HepG2 (cell line): ENCODE results near the gene METTL13. TPM values are rescaled to one million over a fixed set of nuclear protein-coding genes. Genes with fewer than 3 reads are reported as not detected.

Source experiments
- AGO2 ChIP-seq: fragments of 200-400 bp; formaldehyde crosslinking; optimal IDR thresholded peaks from 2 replicates; pipeline ENCODE3; 2017; ENCODE audit warnings: mild to moderate bottlenecking, low read depth, low read length, moderate library complexity
- CBX1 ChIP-seq: IDR thresholded peaks from one replicate; pipeline ENCODE4 v1.6.1; 2016; ENCODE audit warnings: antibody characterized with exemption, low read depth
- CHCHD3 ChIP-seq: sonication (generic); formaldehyde crosslinking; IDR thresholded peaks from 2 replicates; pipeline ENCODE4 v1.8.0; 2022; ENCODE audit warnings: mild to moderate bottlenecking, missing genetic modification reagents, moderate library complexity
- ESRRA ChIP-seq: sonication (generic); formaldehyde crosslinking; IDR thresholded peaks from 2 replicates; pipeline ENCODE4 v1.5.1; 2020; ENCODE audit warnings: mild to moderate bottlenecking, low read depth, missing genetic modification reagents
- HDAC2 ChIP-seq: sonication (generic); formaldehyde crosslinking; IDR thresholded peaks from 2 replicates; pipeline ENCODE4 v1.4.0; 2020; ENCODE audit warnings: missing genetic modification reagents
- HMGA1 ChIP-seq: sonication (generic); formaldehyde crosslinking; conservative IDR thresholded peaks from 2 replicates; pipeline ENCODE4 v1.4.0; 2020; ENCODE audit warnings: missing genetic modification reagents
- NCOA2 ChIP-seq: sonication (generic); formaldehyde crosslinking; IDR thresholded peaks from 2 replicates; pipeline ENCODE4 v1.8.0; 2022; ENCODE audit warnings: inconsistent platforms
- NR1H2 ChIP-seq: sonication (generic); formaldehyde crosslinking; IDR thresholded peaks from 2 replicates; pipeline ENCODE4 v1.8.1; 2022; ENCODE audit warnings: low read depth, missing genetic modification reagents, borderline replicate concordance
- PHB2 ChIP-seq: fragments of 450-650 bp; IDR thresholded peaks from 2 replicates; pipeline ENCODE4 v1.6.1; 2018; ENCODE audit not compliant: partially characterized antibody
- POLR2AphosphoS2 ChIP-seq: IDR thresholded peaks from 2 replicates; pipeline ENCODE4 v1.6.1; 2011; ENCODE audit warnings: low read depth, low read length, improper control_type of control experiment
- REXO4 ChIP-seq: sonication (generic); formaldehyde crosslinking; IDR thresholded peaks from 2 replicates; pipeline ENCODE4 v1.8.0; 2022; ENCODE audit warnings: missing genetic modification reagents, mild to moderate bottlenecking, borderline replicate concordance
- RFXANK ChIP-seq: IDR thresholded peaks from 2 replicates; pipeline ENCODE4 v1.6.1; 2016
- RNF219 ChIP-seq: sonication (generic); formaldehyde crosslinking; IDR thresholded peaks from 2 replicates; pipeline ENCODE4 v1.5.0; 2020; ENCODE audit warnings: mild to moderate bottlenecking, missing genetic modification reagents
- TEF ChIP-seq: sonication (generic); formaldehyde crosslinking; IDR thresholded peaks from 2 replicates; pipeline ENCODE4 v1.5.0; 2020; ENCODE audit warnings: missing genetic modification reagents
- YEATS4 ChIP-seq: sonication (generic); formaldehyde crosslinking; IDR thresholded peaks from 2 replicates; pipeline ENCODE4 v1.4.0; 2020; ENCODE audit warnings: missing genetic modification reagents, borderline replicate concordance
- ZFY ChIP-seq: sonication (generic); formaldehyde crosslinking; IDR thresholded peaks from 2 replicates; pipeline ENCODE4 v1.4.0; 2020; ENCODE audit warnings: missing genetic modification reagents
- ZNF138 ChIP-seq: sonication (generic); formaldehyde crosslinking; IDR thresholded peaks from 2 replicates; pipeline ENCODE4 v1.5.0; 2020; ENCODE audit warnings: mild to moderate bottlenecking, low read depth, missing genetic modification reagents
- ZNF17 ChIP-seq: sonication (generic); formaldehyde crosslinking; IDR thresholded peaks from 2 replicates; pipeline ENCODE4 v1.5.0; 2020; ENCODE audit warnings: mild to moderate bottlenecking, missing genetic modification reagents
- ZNF317 ChIP-seq: sonication (generic); formaldehyde crosslinking; IDR thresholded peaks from 2 replicates; pipeline ENCODE4 v1.5.0; 2020; ENCODE audit warnings: mild to moderate bottlenecking, missing genetic modification reagents
- ZNF329 ChIP-seq: sonication (generic); formaldehyde crosslinking; IDR thresholded peaks from 2 replicates; pipeline ENCODE4 v1.9.0; 2021; ENCODE audit warnings: low read depth, mild to moderate bottlenecking, missing genetic modification reagents
- ZNF335 ChIP-seq: sonication (generic); formaldehyde crosslinking; IDR thresholded peaks from 2 replicates; pipeline ENCODE4 v1.4.0; 2020; ENCODE audit warnings: missing genetic modification reagents
- ZNF468 ChIP-seq: sonication (generic); formaldehyde crosslinking; IDR thresholded peaks from 2 replicates; pipeline ENCODE4 v1.8.0; 2022; ENCODE audit warnings: mild to moderate bottlenecking, moderate library complexity, missing genetic modification reagents
- polyA plus RNA-seq, 8 experiments: library from polyadenylated mRNA; depleted of rRNA in 3 of 8; stranded (reverse) in 7 of 8; unstranded in 1 of 8; fragments of >200 nt; fragmentation: Illumina TruSeq in 4 of 8; extraction: Trizol in 4 of 8; gene quantifications; 2 replicates each; pipeline versions ENCODE4 v1.2.1 to v1.2.3, GENCODE V29; 2011 to 2016; ENCODE audit warnings: low read depth in 4 of 8, missing spikeins in 1 of 8, mixed read lengths in 1 of 8; ENCODE audit not compliant: insufficient read depth in 1 of 8
- total RNA-seq, 5 experiments: library from RNA; depleted of rRNA; stranded (reverse); fragments of >200 nt; fragmentation: Illumina TruSeq; extraction: Trizol; gene quantifications; 2 replicates each; pipeline ENCODE4 v1.2.3, GENCODE V29; 2016; ENCODE audit warnings: low read depth in 1 of 5
- TF ChIP-seq, protein P1 (sequence below): sonication (generic); formaldehyde crosslinking; IDR thresholded peaks from 2 replicates; pipeline ENCODE4 v1.9.0; 2022; ENCODE audit warnings: low read depth, missing genetic modification reagents
- TF ChIP-seq, protein P2 (sequence below): sonication (generic); formaldehyde crosslinking; IDR thresholded peaks from 2 replicates; pipeline ENCODE4 v1.9.0; 2021; ENCODE audit warnings: missing genetic modification reagents, borderline replicate concordance

METTL13 gene
- total and polyA plus RNA-seq, 2 of the 13 experiments (the other 11 are each of a cell fraction or from before 2014, with no cell fraction given), result 18.6 to 22.8 TPM

DNA sequence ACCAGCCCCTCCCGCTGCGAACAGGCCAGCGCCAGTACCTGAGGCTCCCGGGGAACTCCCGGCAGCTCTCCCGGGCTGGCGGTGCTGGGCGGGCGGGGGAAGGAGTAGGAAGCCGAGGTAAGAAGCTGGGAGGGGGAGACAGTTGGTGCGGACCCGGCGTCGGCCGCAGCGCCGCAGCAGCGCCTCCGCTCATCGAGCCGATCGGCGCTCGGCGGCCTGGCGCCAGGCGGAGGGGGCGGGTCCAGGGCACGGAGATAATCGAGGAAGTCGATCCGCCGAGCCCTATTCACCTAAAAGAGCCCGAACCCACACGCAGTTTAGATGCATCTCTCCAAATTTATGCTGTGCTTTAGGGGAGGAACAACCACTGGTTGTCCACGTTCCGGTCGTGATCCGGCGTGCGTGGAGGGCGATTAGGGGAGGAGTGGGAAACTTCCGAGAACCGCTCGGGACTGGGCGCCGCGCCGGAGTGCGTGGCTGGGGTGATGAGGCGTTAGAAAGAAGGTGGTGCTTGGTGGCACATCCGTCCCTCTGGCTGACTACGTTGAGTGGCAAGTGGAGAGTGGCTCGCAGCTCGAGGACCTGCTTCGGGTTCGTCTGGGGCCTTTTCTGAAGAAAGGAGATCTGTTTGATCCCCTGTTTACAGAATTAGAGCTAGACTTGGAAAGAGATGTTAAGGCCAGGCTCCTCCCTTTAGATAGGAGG is 39.4 kb upstream of the METTL13 start, which contains the start of gene VAMP4 (continued):
- TF ChIP-seq RNF219 (CRISPR knock-in tag), result no peak
- TF ChIP-seq ZNF335 (CRISPR knock-in tag), result no peak
- 0 out of 2 replicates have a peak, but pooled peaks have one; percentile 18 for TF ChIP-seq NR1H2 (CRISPR knock-in tag)
- TF ChIP-seq, protein P1, sequence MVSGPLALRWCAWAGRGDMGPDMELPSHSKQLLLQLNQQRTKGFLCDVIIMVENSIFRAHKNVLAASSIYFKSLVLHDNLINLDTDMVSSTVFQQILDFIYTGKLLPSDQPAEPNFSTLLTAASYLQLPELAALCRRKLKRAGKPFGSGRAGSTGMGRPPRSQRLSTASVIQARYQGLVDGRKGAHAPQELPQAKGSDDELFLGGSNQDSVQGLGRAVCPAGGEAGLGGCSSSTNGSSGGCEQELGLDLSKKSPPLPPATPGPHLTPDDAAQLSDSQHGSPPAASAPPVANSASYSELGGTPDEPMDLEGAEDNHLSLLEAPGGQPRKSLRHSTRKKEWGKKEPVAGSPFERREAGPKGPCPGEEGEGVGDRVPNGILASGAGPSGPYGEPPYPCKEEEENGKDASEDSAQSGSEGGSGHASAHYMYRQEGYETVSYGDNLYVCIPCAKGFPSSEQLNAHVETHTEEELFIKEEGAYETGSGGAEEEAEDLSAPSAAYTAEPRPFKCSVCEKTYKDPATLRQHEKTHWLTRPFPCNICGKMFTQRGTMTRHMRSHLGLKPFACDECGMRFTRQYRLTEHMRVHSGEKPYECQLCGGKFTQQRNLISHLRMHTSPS (CRISPR knock-in tag), result peak; percentile 51; the same call in 1 of the 2 replicates
- TF ChIP-seq ZNF317 (CRISPR knock-in tag), result peak; percentile 31; the same call in 1 of the 2 replicates
- TF ChIP-seq AGO2, result no peak
- TF ChIP-seq TEF (CRISPR knock-in tag), result no peak
- peak; percentile 87 for TF ChIP-seq ZNF138 (CRISPR knock-in tag)
- no peak for TF ChIP-seq CHCHD3 (CRISPR knock-in tag)
- peak; percentile 85; the same call in 1 of the 2 replicates for TF ChIP-seq YEATS4 (CRISPR knock-in tag)
- TF ChIP-seq, protein P2, sequence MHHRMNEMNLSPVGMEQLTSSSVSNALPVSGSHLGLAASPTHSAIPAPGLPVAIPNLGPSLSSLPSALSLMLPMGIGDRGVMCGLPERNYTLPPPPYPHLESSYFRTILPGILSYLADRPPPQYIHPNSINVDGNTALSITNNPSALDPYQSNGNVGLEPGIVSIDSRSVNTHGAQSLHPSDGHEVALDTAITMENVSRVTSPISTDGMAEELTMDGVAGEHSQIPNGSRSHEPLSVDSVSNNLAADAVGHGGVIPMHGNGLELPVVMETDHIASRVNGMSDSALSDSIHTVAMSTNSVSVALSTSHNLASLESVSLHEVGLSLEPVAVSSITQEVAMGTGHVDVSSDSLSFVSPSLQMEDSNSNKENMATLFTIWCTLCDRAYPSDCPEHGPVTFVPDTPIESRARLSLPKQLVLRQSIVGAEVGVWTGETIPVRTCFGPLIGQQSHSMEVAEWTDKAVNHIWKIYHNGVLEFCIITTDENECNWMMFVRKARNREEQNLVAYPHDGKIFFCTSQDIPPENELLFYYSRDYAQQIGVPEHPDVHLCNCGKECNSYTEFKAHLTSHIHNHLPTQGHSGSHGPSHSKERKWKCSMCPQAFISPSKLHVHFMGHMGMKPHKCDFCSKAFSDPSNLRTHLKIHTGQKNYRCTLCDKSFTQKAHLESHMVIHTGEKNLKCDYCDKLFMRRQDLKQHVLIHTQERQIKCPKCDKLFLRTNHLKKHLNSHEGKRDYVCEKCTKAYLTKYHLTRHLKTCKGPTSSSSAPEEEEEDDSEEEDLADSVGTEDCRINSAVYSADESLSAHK (CRISPR knock-in tag), result no peak
- no peak for TF ChIP-seq PHB2
- peak; percentile 12; the same call in 1 of the 2 replicates for TF ChIP-seq NCOA2 (CRISPR knock-in tag)
- TF ChIP-seq ZNF468 (CRISPR knock-in tag), result 0 out of 2 replicates have a peak, but pooled peaks have one; percentile 66
- TF ChIP-seq ZNF329 (CRISPR knock-in tag), result no peak
- TF ChIP-seq POLR2AphosphoS2, result peak; percentile 99
- peak; percentile 83 for TF ChIP-seq ZFY (CRISPR knock-in tag)
- TF ChIP-seq ESRRA (CRISPR knock-in tag), result no peak; the same call in 1 of the 2 replicates
- TF ChIP-seq CBX1, result peak; percentile 79
- no peak for TF ChIP-seq HMGA1 (CRISPR knock-in tag)
- TF ChIP-seq RFXANK (CRISPR knock-in tag), result no peak
- TF ChIP-seq HDAC2 (CRISPR knock-in tag), result peak; percentile 54; the same call in 1 of the 2 replicates
- no peak for TF ChIP-seq REXO4 (CRISPR knock-in tag)
- no peak for TF ChIP-seq ZNF17
